Esophagus muscularis mucosa (tissue), 4 donors: Measurements from ENCODE around the gene B4GALT7.

Experiments
- EP300 ChIP-seq: sonication (generic); formaldehyde crosslinking; IDR thresholded peaks from one replicate; pipeline ENCODE4 v1.6.1; 2017; ENCODE audit warnings: antibody characterized with exemption
- POLR2A ChIP-seq: fragments of 450-650 bp; IDR thresholded peaks from one replicate; pipeline ENCODE4 v1.6.1; 2017; ENCODE audit warnings: antibody characterized with exemption, moderate library complexity, mild to moderate bottlenecking, low read depth
- POLR2AphosphoS5 ChIP-seq, 2 donors: sonication (generic); formaldehyde crosslinking; IDR thresholded peaks; one replicate each; pipeline ENCODE4 v1.6.1; 2017; ENCODE audit warnings: antibody characterized with exemption in 2 of 2
- TF ChIP-seq, protein P1 (sequence below), 3 experiments: fragments of 200-600 bp in 2 of 3; fragments of 450-650 bp in 1 of 3; sonication (generic) in 2 of 3; IDR thresholded peaks; one replicate each; pipeline ENCODE4 v1.5.1; 2017 to 2019; ENCODE audit warnings: antibody characterized with exemption in 3 of 3, mild to moderate bottlenecking in 2 of 3, moderate library complexity in 1 of 3

DNA sequence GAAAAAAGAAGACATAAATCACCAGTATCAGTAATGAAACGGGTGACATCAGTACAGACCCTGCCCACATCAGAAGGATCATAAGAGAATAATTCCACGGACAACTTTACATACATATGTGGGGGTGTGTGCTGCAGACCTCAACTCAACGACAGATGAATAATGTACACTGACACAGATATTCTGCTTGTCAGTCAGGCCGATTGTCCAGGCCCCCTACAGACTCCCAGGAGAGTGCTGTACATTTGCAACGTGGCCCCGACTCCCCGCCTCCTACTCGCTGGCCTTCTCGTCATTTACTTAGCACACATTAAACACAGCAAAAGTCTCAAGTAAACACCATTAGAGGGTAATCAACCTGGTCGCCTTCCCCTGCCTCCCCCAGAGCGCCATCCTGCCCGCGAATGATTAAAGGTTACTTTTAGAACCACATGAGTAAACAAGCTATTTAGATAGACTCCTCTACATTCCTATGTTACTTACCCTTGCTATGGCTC lies 11.5 kb upstream of the B4GALT7 start:
- TF ChIP-seq, protein P1, sequence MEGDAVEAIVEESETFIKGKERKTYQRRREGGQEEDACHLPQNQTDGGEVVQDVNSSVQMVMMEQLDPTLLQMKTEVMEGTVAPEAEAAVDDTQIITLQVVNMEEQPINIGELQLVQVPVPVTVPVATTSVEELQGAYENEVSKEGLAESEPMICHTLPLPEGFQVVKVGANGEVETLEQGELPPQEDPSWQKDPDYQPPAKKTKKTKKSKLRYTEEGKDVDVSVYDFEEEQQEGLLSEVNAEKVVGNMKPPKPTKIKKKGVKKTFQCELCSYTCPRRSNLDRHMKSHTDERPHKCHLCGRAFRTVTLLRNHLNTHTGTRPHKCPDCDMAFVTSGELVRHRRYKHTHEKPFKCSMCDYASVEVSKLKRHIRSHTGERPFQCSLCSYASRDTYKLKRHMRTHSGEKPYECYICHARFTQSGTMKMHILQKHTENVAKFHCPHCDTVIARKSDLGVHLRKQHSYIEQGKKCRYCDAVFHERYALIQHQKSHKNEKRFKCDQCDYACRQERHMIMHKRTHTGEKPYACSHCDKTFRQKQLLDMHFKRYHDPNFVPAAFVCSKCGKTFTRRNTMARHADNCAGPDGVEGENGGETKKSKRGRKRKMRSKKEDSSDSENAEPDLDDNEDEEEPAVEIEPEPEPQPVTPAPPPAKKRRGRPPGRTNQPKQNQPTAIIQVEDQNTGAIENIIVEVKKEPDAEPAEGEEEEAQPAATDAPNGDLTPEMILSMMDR (IDR thresholded peaks at IDR 0.05), result no peak
- TF ChIP-seq EP300 (no peak), POLR2A (no peak), POLR2AphosphoS5 (IDR thresholded peaks at IDR 0.05) (no peak)
